Activated T-helper 17 cell treated with anti-CD3 and anti-CD28 coated beads, Interleukin-2, amount 50 U/mL, for 72 hours (primary cell): Measurements from ENCODE around the gene STAP2. TPM values are rescaled to one million over a fixed set of nuclear protein-coding genes. Genes with fewer than 3 reads are reported as not detected.
A peak's percentile ranks its signal among the peaks of the same experiment; 100 is the strongest.
"Not testable (repeated sequence)": the region's sequence is repeated elsewhere in the genome, so short reads cannot be mapped to it uniquely, and the experiment has no call there.

Experiments
- ATAC-seq: fragments of 150-1000 bp; cut with Tn5 transposase; replicated peaks from 2 replicates; pipeline ENCODE4 v1.10.0; 2021; ENCODE audit warnings: mild to moderate bottlenecking, moderate library complexity
- H3K27ac Mint-ChIP-seq: one replicate; pipeline ENCODE4 v1.8.0; 2022; ENCODE audit warnings: mixed read lengths
- H3K27me3 Mint-ChIP-seq: one replicate; pipeline ENCODE4 v1.8.0; 2022; ENCODE audit warnings: mixed read lengths
- H3K36me3 Mint-ChIP-seq: one replicate; pipeline ENCODE4 v1.8.0; 2022; ENCODE audit warnings: low read depth, mild to moderate bottlenecking, mixed read lengths
- H3K4me1 Mint-ChIP-seq: one replicate; pipeline ENCODE4 v1.8.0; 2022; ENCODE audit warnings: mixed read lengths
- H3K4me3 Mint-ChIP-seq: one replicate; pipeline ENCODE4 v1.8.0; 2022; ENCODE audit warnings: mild to moderate bottlenecking, mixed read lengths
- H3K9me3 Mint-ChIP-seq: one replicate; pipeline ENCODE4 v1.8.0; 2022; ENCODE audit warnings: mixed read lengths
- total RNA-seq, 2 donors: library from RNA; stranded (reverse); gene quantifications; one replicate each; pipeline ENCODE4 v1.2.3, GENCODE V29; 2022

Gene STAP2
- total RNA-seq, 2 donors from 2014 or later = 13.3 to 17.4 TPM

- H3K9me3 Mint-ChIP-seq, H3K27me3 Mint-ChIP-seq, H3K4me1 Mint-ChIP-seq, ATAC-seq, H3K36me3 Mint-ChIP-seq: not testable (repeated sequence)
- H3K27ac Mint-ChIP-seq = peak overlapping the region; percentile 78
- peak overlapping the region; percentile 88 for H3K4me3 Mint-ChIP-seq
Observed at GRCh38 chr19:4328991-4329681, 9.5 kb downstream of the STAP2 start.

- Mint-ChIP-seq H3K36me3 (peaks cover 6% of the 10 kb centered on the region), H3K27ac (peak overlapping the region; percentile 78), H3K4me3 (peak overlapping the region; percentile 88), H3K27me3 (no peaks in the 10 kb centered on the region), H3K9me3 (no peaks in the 10 kb centered on the region), H3K4me1 (peaks cover 4% of the 10 kb centered on the region)
- peak; percentile 89 for ATAC-seq
Observed at GRCh38 chr19:4328243-4328990, 10.2 kb downstream of the STAP2 start.

- Mint-ChIP-seq H3K27me3 (no peaks in the 10 kb centered on the region), H3K9me3 (no peaks in the 10 kb centered on the region), H3K4me1 (peaks cover 4% of the 10 kb centered on the region), H3K27ac (peak overlapping the region; percentile 78), H3K36me3 (peaks cover 6% of the 10 kb centered on the region), H3K4me3 (peak overlapping the region; percentile 88)
- ATAC-seq = peak; percentile 25
Observed at GRCh38 chr19:4327877-4328242, 10.8 kb downstream of the STAP2 start.

GRCh38 chr19:4327252-4327876 is 11.3 kb downstream of the STAP2 start:
- Mint-ChIP-seq H3K4me3 (peak overlapping the region; percentile 88), H3K9me3 (no peaks in the 10 kb centered on the region), H3K27me3 (no peaks in the 10 kb centered on the region), H3K27ac (peak overlapping the region; percentile 78), H3K36me3 (peaks cover 6% of the 10 kb centered on the region), H3K4me1 (peaks cover 4% of the 10 kb centered on the region)
- ATAC-seq = peak; percentile 54

GRCh38 chr19:4326837-4327251 is 11.8 kb downstream of the STAP2 start:
- no peaks in the 10 kb centered on the region for H3K9me3 Mint-ChIP-seq
- no peaks in the 10 kb centered on the region for H3K27me3 Mint-ChIP-seq
- ATAC-seq = no peak
- peak overlapping the region; percentile 88 for H3K4me3 Mint-ChIP-seq
- H3K36me3 Mint-ChIP-seq = peaks cover 6% of the 10 kb centered on the region
- H3K4me1 Mint-ChIP-seq = peaks cover 4% of the 10 kb centered on the region
- H3K27ac Mint-ChIP-seq = no peak overlapping the region

- Mint-ChIP-seq H3K4me1 (peaks cover 4% of the 10 kb centered on the region), H3K9me3 (no peaks in the 10 kb centered on the region), H3K27ac (no peak overlapping the region), H3K4me3 (peak overlapping the region; percentile 88), H3K27me3 (no peaks in the 10 kb centered on the region), H3K36me3 (peaks cover 6% of the 10 kb centered on the region)
- no peak for ATAC-seq
Observed at GRCh38 chr19:4326215-4326836, 12.3 kb downstream of the STAP2 start.

GRCh38 chr19:4324228-4324627 is 14.4 kb downstream of the STAP2 start:
- peaks cover 4% of the 10 kb centered on the region for H3K4me1 Mint-ChIP-seq
- H3K4me3 Mint-ChIP-seq = no peak overlapping the region

GRCh38 chr19:4323692-4324091 is 14.9 kb downstream of the STAP2 start:
- H3K27me3 Mint-ChIP-seq = no peaks in the 10 kb centered on the region
- no peak overlapping the region for H3K27ac Mint-ChIP-seq
- peaks cover 4% of the 10 kb centered on the region for H3K4me1 Mint-ChIP-seq
- H3K4me3 Mint-ChIP-seq = no peak overlapping the region
- no peaks in the 10 kb centered on the region for H3K9me3 Mint-ChIP-seq
- H3K36me3 Mint-ChIP-seq = peaks cover 4% of the 10 kb centered on the region
- ATAC-seq = no peak

More at GRCh38 chr19:4324228-4324627, 14.4 kb downstream of the STAP2 start:
- H3K9me3 Mint-ChIP-seq = no peaks in the 10 kb centered on the region
- ATAC-seq = no peak
- no peaks in the 10 kb centered on the region for H3K27me3 Mint-ChIP-seq
- H3K36me3 Mint-ChIP-seq = peaks cover 6% of the 10 kb centered on the region
- H3K27ac Mint-ChIP-seq = no peak overlapping the region

GRCh38 chr19:4322942-4323665 is 15.5 kb downstream of the STAP2 start:
- no peak for ATAC-seq
- Mint-ChIP-seq H3K27ac (no peak overlapping the region), H3K27me3 (no peaks in the 10 kb centered on the region), H3K36me3 (no peaks in the 10 kb centered on the region), H3K4me1 (peaks cover 4% of the 10 kb centered on the region), H3K4me3 (no peak overlapping the region), H3K9me3 (no peaks in the 10 kb centered on the region)

- H3K27ac Mint-ChIP-seq = no peak overlapping the region
- H3K4me3 Mint-ChIP-seq = no peak overlapping the region
- H3K36me3 Mint-ChIP-seq = no peaks in the 10 kb centered on the region
- no peaks in the 10 kb centered on the region for H3K9me3 Mint-ChIP-seq
- ATAC-seq = no peak
- no peaks in the 10 kb centered on the region for H3K4me1 Mint-ChIP-seq
- no peaks in the 10 kb centered on the region for H3K27me3 Mint-ChIP-seq
Observed at GRCh38 chr19:4320419-4320818, 18.2 kb downstream of the STAP2 start.

- H3K36me3 Mint-ChIP-seq = no peaks in the 10 kb centered on the region
- no peak for ATAC-seq
- no peak overlapping the region for H3K4me3 Mint-ChIP-seq
- H3K9me3 Mint-ChIP-seq = no peaks in the 10 kb centered on the region
- no peaks in the 10 kb centered on the region for H3K27me3 Mint-ChIP-seq
- no peaks in the 10 kb centered on the region for H3K4me1 Mint-ChIP-seq
- H3K27ac Mint-ChIP-seq = peak overlapping the region; percentile 3
Observed at GRCh38 chr19:4319067-4319718, 19.4 kb downstream of the STAP2 start.

- Mint-ChIP-seq H3K9me3 (no peaks in the 10 kb centered on the region), H3K36me3 (no peaks in the 10 kb centered on the region), H3K27ac (peak overlapping the region; percentile 3), H3K4me1 (no peaks in the 10 kb centered on the region), H3K27me3 (no peaks in the 10 kb centered on the region), H3K4me3 (no peak overlapping the region)
- no peak for ATAC-seq
Observed at GRCh38 chr19:4318460-4318859, 20.2 kb downstream of the STAP2 start.

GRCh38 chr19:4316956-4317355 is 21.7 kb downstream of the STAP2 start:
- Mint-ChIP-seq H3K27ac (no peak overlapping the region), H3K27me3 (no peaks in the 10 kb centered on the region), H3K9me3 (no peaks in the 10 kb centered on the region), H3K4me1 (no peaks in the 10 kb centered on the region), H3K4me3 (no peak overlapping the region), H3K36me3 (no peaks in the 10 kb centered on the region)
- no peak for ATAC-seq
